HG03196 (cell line): Measurements from ENCODE around the gene ORC5.

Experiments
- ATAC-seq: cut with Tn5 transposase; IDR thresholded peaks from one replicate; pipeline ENCODE4 v1.9.1; 2021; ENCODE audit not compliant: unreplicated experiment

The ORC5 gene

GRCh38 chr7:104133238-104133637 lies 74.6 kb downstream of the ORC5 start:
- no peak for ATAC-seq

DNA sequence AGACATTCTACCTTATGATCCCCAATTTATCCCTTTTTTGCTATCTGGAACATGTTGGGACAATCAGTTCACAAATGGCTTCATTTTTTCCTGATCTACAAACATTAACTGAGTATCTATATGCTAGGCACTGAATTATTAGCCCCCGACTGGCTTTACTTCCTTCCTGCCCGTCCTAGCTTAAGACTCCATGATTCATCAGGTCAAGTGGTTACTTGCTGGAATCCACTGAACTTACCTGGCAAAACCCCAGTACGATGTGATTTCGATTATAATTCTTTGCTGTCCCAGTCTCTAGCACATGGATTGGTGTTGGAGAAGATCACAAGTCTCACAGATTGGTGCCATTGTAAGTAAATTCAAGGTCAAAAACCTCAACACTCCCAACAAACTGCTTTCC lies 77.1 kb downstream of the ORC5 start:
- no peak for ATAC-seq

DNA sequence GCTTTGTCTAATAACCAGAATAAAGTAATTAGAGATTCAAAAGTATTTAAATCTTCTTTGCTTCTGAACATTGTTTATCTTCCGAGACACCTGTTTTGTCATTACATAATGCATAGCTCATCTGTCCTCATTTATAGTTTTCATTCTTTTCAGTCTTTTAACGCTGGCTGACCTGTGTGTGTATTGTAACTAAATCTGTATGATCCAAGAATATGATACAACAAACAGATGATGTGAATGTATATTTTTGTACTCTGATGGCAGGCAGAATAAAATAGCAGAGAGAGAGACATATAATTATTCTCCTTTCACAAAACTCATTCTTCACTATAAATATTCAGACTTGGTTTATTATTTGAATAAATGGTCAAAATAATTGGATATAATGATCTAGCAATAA lies 80.6 kb downstream of the ORC5 start:
- no peak for ATAC-seq

DNA sequence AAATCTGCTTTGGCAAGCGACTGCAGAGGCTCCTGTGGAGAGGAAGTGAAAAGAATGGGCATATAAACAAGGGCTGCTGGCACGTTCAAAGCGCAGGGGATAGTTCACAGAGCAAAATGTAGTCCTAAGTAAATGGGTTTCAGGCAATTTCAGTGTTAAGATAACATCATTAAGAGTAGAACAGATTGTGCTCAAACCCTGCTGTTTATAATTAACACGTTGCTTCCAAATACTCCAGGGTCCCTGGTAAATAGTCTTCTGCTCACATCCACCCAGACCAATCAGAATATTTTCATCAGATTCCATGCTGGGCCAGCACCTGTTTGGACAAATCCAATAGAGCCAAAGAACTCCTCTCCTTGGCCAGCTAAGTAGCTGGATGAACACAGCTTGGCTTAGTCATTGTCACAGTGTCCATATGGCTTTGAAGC lies 81.4 kb downstream of the ORC5 start:
- ATAC-seq = no peak

DNA sequence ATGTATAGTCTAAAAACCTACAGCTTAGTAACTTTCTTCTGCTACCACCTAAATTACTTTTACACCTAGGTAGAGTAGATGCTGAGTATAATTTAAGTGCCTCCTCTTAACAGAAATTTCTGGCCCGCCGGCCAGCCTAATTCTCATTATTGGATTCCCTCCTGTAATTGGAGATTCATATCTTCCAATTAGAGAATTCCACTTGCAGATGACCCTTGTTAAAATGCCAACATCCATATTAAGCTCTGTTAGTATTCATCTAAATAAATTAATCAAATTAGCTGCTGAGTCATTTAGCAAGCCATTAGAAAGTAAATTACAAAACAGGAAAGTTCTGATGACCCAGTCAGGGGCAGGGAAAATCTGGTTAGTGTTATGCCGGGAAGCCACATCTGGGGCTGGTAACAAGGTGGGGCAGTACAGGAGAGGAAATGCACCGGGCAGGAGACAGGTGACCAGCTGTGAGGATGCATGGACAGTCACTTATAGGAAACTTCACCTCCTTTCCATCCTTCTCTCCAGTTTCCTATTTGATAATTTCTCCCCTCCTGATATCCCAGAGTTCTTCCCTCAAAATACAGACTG lies 82.8 kb downstream of the ORC5 start:
- ATAC-seq = no peak

- ATAC-seq = no peak
These were observed 83.3 kb downstream of the ORC5 start for GRCh38 chr7:104124469-104124868.

DNA sequence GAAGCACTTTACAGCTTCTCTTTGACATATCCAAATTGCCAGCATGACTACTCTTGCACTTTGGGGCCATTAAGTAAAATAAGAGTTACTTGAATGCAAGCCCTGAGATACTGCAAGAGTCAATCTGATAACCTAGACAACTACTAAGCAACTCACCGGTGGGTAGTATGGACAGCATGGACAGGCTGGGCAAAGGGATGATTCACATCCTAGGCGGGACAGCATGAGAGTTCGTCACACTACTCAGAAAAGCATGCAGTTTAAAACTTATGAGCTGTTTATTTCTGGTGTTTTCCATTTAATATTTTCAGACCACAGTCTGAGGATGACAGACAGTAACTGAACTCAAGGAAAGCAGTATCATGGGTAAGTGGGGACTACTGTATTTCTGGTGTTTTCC lies 84.0 kb downstream of the ORC5 start:
- no peak for ATAC-seq

DNA sequence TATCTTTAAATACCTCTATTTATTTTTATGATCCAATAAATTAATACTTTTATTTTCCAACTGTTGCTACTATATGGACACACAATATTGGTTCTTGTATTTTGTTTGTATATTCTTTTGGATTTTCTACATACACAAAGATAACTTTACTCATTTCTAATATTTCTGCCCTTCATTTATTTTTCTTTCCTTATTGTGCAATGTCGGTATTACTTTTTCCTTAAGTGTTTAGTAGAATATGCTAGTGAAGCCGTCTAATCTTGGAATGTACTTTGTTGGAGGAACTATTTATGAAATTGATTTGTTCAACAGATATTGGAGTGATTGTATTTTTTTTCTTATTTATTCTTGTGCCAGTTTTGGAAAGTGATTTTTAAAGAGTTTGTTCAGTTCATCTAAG lies 94.0 kb downstream of the ORC5 start:
- ATAC-seq = no peak

DNA sequence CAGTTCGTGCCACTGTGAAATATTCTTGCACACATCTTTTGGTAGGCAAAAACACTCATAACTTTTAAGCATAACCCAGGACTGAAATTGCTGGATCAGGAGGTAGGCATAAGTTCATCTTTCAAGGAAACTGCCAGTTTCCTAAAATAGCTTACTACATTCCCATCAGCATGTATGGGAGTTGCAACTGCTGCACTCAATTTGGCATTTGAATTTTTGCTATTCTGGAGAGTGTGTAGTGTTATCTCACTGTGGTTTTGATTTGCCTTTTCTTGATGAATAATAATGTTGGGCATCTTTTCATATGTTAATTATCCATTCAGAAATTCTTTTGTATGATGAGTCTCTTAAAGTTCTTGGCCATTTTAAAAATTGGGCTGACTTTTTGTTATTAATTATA lies 95.2 kb downstream of the ORC5 start:
- ATAC-seq = no peak

DNA sequence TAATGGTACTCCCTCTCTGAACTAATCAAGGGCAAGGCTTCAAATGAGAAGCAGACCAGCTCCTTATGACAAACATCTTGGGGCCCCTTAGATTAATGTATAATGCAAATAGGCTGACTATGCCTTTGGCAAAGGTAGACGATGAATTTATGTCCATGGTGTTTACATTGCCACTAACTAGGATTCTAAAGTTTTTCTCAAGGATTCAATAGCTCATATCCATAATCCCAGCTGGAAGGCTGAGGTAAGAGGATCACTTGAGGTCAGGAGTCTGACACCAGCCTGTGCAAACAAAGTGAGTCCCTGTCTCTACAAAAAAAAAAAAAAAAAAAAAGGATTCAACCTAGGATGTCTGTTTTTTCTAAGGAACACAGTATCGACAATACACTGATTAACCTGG lies 96.5 kb downstream of the ORC5 start:
- ATAC-seq = no peak

DNA sequence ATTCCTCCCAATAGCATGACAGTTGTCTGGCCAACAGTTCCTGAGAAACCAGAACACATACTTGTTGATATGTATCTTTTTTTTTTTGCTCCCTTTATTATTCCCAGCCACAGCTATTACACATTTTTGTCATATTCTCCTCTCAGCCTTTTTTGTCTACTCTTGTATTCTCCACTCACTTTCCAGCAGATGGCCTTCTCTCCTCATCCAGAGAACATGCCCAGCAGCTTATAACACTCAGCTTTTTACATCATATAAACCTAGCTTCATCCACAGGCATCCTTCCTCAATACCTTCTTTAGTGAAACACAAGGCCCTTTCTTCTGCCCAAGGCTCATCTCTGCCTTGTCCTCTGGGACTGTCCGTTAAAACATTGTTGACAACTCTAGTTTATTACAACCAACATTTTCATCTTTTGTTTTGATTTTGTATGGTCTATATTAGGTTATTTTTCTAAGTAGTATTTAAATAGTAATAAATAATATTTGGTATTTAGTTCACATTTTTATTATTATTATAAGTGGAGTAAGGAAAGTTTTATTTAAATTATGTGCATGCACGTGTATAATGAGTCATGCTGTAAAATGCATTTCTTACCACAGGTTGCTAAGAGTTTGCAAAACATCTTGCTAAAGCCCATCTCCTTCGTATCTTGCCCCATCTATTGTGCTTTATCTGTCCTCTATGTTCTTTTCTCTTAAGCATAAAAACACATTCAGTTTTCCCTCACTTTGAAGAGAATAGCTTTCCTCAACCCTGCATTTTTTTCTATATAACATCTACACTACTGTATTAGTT lies 101.5 kb downstream of the ORC5 start:
- no peak for ATAC-seq

DNA sequence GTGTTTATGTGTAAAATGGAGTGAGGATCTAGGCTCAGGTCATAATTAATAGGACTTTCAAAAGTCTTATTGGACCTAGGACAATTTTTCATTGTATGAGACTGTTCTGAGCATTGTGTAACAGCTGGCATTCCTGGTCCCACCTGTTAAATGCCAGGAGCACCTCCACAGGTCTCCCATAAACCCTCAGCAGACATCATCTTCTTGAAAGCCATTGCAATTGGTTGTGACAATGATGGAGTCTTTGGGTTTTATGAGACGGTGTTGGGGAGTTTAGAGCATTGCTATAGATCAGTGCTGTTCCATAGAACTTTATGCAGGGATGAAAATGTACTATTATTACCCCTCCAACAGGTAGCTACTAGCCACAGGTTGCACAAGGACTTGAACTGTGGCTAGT lies 108.9 kb downstream of the ORC5 start:
- ATAC-seq = no peak

DNA sequence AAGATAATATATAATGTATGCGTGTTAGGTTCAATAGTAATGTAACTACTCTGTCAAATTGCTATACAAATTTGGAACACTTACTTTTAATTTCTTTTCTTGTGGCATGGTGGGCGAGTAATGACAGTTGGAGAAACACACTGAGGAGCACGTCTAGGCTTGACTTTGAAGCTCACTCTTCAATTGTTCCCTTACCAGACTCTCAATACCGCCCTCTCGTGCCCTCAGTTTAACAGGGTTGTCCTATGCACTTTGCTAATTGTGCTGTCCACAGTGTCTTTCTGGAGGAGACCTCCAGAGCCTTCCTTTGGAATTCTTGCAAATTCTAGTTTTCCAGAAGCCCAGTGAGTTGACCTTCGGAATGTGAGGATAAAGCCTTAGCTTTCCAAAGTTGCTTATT lies 111.1 kb downstream of the ORC5 start:
- no peak for ATAC-seq

- ATAC-seq = no peak
These were observed 114.7 kb downstream of the ORC5 start for GRCh38 chr7:104093127-104093526.

DNA sequence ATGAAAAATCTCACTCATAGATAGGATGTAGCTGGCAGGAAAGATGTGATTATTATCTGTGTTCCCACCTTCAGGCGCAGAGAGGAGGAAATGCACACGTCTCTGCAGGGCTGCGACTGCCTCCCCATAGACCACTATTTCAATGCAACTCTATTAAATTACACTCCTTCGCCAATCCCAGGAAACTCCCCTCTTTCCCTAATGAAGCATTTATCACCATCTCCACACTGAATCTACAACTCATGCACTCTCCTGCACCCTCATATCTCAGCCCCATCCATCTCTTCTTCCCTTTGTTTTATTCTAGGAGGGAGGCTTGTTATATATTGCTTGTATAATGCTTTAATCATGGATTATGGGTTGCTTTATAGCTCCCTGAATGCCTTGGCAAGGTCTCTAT lies 116.6 kb downstream of the ORC5 start:
- ATAC-seq = no peak

DNA sequence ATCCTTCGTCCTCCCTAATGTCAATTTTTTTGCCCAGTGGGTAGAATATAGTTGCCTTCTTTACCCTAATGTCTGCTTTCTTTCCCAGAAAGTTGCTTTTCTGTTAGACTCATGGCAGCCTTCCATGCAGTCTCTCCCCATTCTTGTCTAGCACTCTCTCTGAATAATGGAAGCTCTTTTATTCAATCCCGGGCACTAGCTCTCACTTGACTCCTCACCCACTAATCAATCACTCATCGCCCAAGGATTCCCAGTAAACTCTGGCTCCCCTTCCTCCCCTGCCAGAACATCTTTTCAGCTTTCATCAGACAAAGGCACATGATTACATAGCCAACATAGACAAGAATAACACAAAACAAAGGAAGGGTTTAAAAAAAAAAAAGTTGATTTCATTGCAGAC lies 118.2 kb downstream of the ORC5 start:
- no peak for ATAC-seq

- no peak for ATAC-seq
These were observed 118.8 kb downstream of the ORC5 start for GRCh38 chr7:104089061-104089460.
